Kidney (tissue), 14 donors: ENCODE measurements around the gene AASDHPPT. TPM values are rescaled to one million over a fixed set of nuclear protein-coding genes. Genes with fewer than 3 reads are reported as not detected.

Experiments
- DNase-seq, 5 donors: peaks; one replicate each; pipeline ENCODE4 v3.0.0-alpha.2; 2013 to 2020
- FAIRE-seq: peaks from 2 replicates; lab custom pipeline; 2012; peaks lifted over from hg19 to GRCh38; lab: Jason Lieb, UNC
- H3K27ac ChIP-seq, 2 donors: one replicate each; pipeline ENCODE4 v1.7.0; 2013; ENCODE audit warnings: low read depth in 2 of 2, low read length in 2 of 2, inconsistent platforms in 1 of 2
- H3K27me3 ChIP-seq: one replicate; pipeline ENCODE4 v1.7.1; 2013; ENCODE audit warnings: low read length, inconsistent platforms; ENCODE audit not compliant: control insufficient read depth, insufficient read depth
- H3K36me3 ChIP-seq, 3 donors: one replicate each; pipeline versions ENCODE4 v1.7.0 to v1.7.1; 2013; ENCODE audit warnings: low read length in 3 of 3, control low read depth in 1 of 3, inconsistent platforms in 1 of 3; ENCODE audit not compliant: insufficient read depth in 3 of 3, control insufficient read depth in 2 of 3
- H3K4me1 ChIP-seq, 3 donors: one replicate each; pipeline versions ENCODE4 v1.7.0 to v1.7.1; 2013; ENCODE audit warnings: low read length in 3 of 3, inconsistent platforms in 1 of 3, low read depth in 1 of 3; ENCODE audit not compliant: control insufficient read depth in 2 of 3, insufficient read depth in 2 of 3
- H3K4me3 ChIP-seq, 3 donors: one replicate each; pipeline versions ENCODE4 v1.7.0 to v1.8.1; 2013; ENCODE audit warnings: low read length in 3 of 3, control low read depth in 1 of 3, inconsistent platforms in 1 of 3
- H3K9ac ChIP-seq, 3 donors: one replicate each; pipeline versions ENCODE4 v1.7.0 to v1.7.1; 2013; ENCODE audit warnings: low read length in 3 of 3, control low read depth in 1 of 3, inconsistent platforms in 1 of 3
- H3K9me3 ChIP-seq, 3 donors: one replicate each; pipeline versions ENCODE4 v1.7.0 to v1.7.1; 2013; ENCODE audit warnings: low read length in 3 of 3, control low read depth in 1 of 3, inconsistent platforms in 1 of 3; ENCODE audit not compliant: control insufficient read depth in 2 of 3, insufficient read depth in 1 of 3
- CTCF ChIP-seq: IDR thresholded peaks from 3 replicates; pipeline ENCODE4 v1.5.1; 2012; ENCODE audit warnings: mild to moderate bottlenecking, moderate library complexity, borderline replicate concordance; ENCODE audit not compliant: insufficient read depth; ENCODE audit errors: extremely low read depth
- intact Hi-C: fragments of 100-400 bp; cut with DNase I; formaldehyde crosslinking; loops from one replicate; pipeline ENCODE4 v1.11.1; 2022
- polyA plus RNA-seq: library from polyadenylated mRNA; stranded (reverse); fragments of 350-450 nt; fragmentation: Illumina TruSeq; extraction: RNeasy Lipid Tissue Mini Kit (QIAGEN cat#74804); gene quantifications from one replicate; pipeline ENCODE4 v1.2.3, GENCODE V29; 2014; ENCODE audit warnings: low read depth, low replicate concordance; ENCODE audit not compliant: insufficient read depth
- total RNA-seq: library from RNA; stranded (reverse); fragmentation: NEBNext Ultra II Directional; extraction: Animal tissue kit (Norgen Biotek cat#: 25700); gene quantifications from one replicate; pipeline ENCODE4 v1.2.1, GENCODE V29; 2021
- donor health status: control.
- donor health status: control.
- donor health status: control.
- donor health status: control.
- donor health status: control.
- donor health status: DM: yes; HTN: yes; CAD: no.
- donor health status: Normal renal cell carcinoma (clear cell type).

Gene AASDHPPT
- total and polyA plus RNA-seq, 2 donors from 2014 or later = 20.8 to 33.0 TPM

GRCh38 chr11:106076171-106076918 lies 1.1 kb upstream of the AASDHPPT start:
- Histone ChIP-seq H3K27ac (peak overlapping the region; percentile 91 to 97), H3K27me3 (no peaks in the 10 kb centered on the region), H3K4me1 (peaks cover 0 to 7% (median 3%) of the 10 kb centered on the region in 3 donors), H3K4me3 (peak overlapping the region; percentile 86 to 98 (median 95)), H3K36me3 (peaks cover 3 to 4% (median 4%) of the 10 kb centered on the region in 3 donors), H3K9me3 (no peaks in the 10 kb centered on the region), H3K9ac (peak overlapping the region; percentile 64 to 97 (median 86))
- no peak for TF ChIP-seq CTCF
- intact Hi-C loops = no loop called here
- DNase-seq (peak in 1 of 5 donors; percentile 59), FAIRE-seq (no peak)

- no peaks in the 10 kb centered on the region for H3K27me3 ChIP-seq
- peak within 1 kb of the TSS; percentile 90 to 98 (median 95) for H3K4me3 ChIP-seq
- peaks cover 0 to 7% (median 3%) of the 10 kb centered on the region in 3 donors for H3K4me1 ChIP-seq
- H3K9me3 ChIP-seq = no peaks in the 10 kb centered on the region
- peak within 1 kb of the TSS; percentile 64 to 98 (median 93) for H3K9ac ChIP-seq
- TF ChIP-seq CTCF = no peak
- intact Hi-C loops = no loop called here
- FAIRE-seq (peak; percentile 93), DNase-seq (peak; percentile 100)
- H3K36me3 ChIP-seq = peaks cover 3 to 6% (median 4%) of the 10 kb centered on the region in 3 donors
- peak within 1 kb of the TSS; percentile 94 to 98 for H3K27ac ChIP-seq
Measured at GRCh38 chr11:106076919-106077608, 398 bp upstream of the AASDHPPT start, which contains the start of gene KBTBD3. TSS of gene KBTBD3 (minus strand) at chr11:106077347. CDS start at chr11:106059097, 18,250 bp downstream.

- peaks cover 0 to 11% (median 7%) of the 10 kb centered on the region in 3 donors for H3K4me1 ChIP-seq
- intact Hi-C loops = no loop called here
- FAIRE-seq = no peak
Measured at GRCh38 chr11:106082096-106082495, 4.6 kb downstream of the AASDHPPT start.

More at GRCh38 chr11:106082096-106082495, 4.6 kb downstream of the AASDHPPT start:
- no peak for TF ChIP-seq CTCF
- Histone ChIP-seq H3K27me3 (no peaks in the 10 kb centered on the region), H3K9me3 (no peaks in the 10 kb centered on the region), H3K27ac (no peak overlapping the region), H3K4me3 (no peak overlapping the region), H3K36me3 (peaks cover 7 to 15% (median 11%) of the 10 kb centered on the region in 3 donors), H3K9ac (no peak overlapping the region)
- DNase-seq = no peak
